PC-3 (cell line): ENCODE results near the gene HIPK2. TPM values are rescaled to one million over a fixed set of nuclear protein-coding genes. Genes with fewer than 3 reads are reported as not detected.

ENCODE experiments used
- ATAC-seq: fragments of 200-7000 bp; cut with Tn5 transposase; 2 replicates; pipeline ENCODE4 v1.9.1; 2020; ENCODE audit warnings: mild to moderate bottlenecking, moderate library complexity
- BruUV-seq: library from RNA; stranded (reverse); fragments of 400-500 nt; replicated peaks from 2 replicates; lab custom pipeline; 2021; lab: Mats Ljungman, UMichigan
- CTCF ChIA-PET: fragments of 300-600 bp; sonication (Branson Sonifier 250); formaldehyde crosslinking; loops from one replicate; lab custom pipeline; 2022; ENCODE audit warnings: antibody characterized with exemption; lab: Charles Lee
- POLR2A ChIA-PET: fragments of 300-600 bp; sonication (Branson Sonifier 250); formaldehyde crosslinking; loops from one replicate; lab custom pipeline; 2022; ENCODE audit warnings: antibody characterized with exemption; ENCODE audit not compliant: unreplicated experiment; lab: Charles Lee
- DNase-seq: peaks from one replicate; pipeline ENCODE4 v3.0.0-alpha.2; 2015
- H2AFZ ChIP-seq: fragments of 300-600 bp; sonication (generic); 2 replicates; pipeline ENCODE4 v1.6.0; 2016; ENCODE audit warnings: antibody characterized with exemption, low read length
- H3F3A ChIP-seq: fragments of 300-600 bp; sonication (generic); one replicate; pipeline ENCODE4 v1.6.0; 2017; ENCODE audit warnings: antibody characterized with exemption, low read length, control low read depth, mild to moderate bottlenecking; ENCODE audit not compliant: unreplicated experiment
- H3K27ac ChIP-seq: fragments of 300-600 bp; sonication (generic); 2 replicates; pipeline ENCODE4 v1.5.1; 2016; ENCODE audit warnings: mild to moderate bottlenecking, low read length
- H3K27me3 ChIP-seq: fragments of 300-600 bp; sonication (generic); 2 replicates; pipeline ENCODE4 v1.6.1; 2016; ENCODE audit warnings: low read length, mixed read lengths
- H3K36me3 ChIP-seq: fragments of 300-600 bp; sonication (generic); 2 replicates; pipeline ENCODE4 v1.6.1; 2016; ENCODE audit warnings: low read depth, mixed run types, low read length, mixed read lengths
- H3K4me1 ChIP-seq: fragments of 300-600 bp; sonication (generic); 2 replicates; pipeline ENCODE4 v1.5.1; 2016; ENCODE audit warnings: low read length; ENCODE audit not compliant: insufficient read depth
- H3K4me2 ChIP-seq: fragments of 300-600 bp; sonication (generic); 2 replicates; pipeline ENCODE4 v1.6.0; 2016; ENCODE audit warnings: low read length
- H3K4me3 ChIP-seq: fragments of 300-600 bp; sonication (generic); 2 replicates; pipeline ENCODE4 v1.5.1; 2016; ENCODE audit warnings: mild to moderate bottlenecking, low read length, mixed read lengths
- H3K79me2 ChIP-seq: fragments of 300-600 bp; sonication (generic); 2 replicates; pipeline ENCODE4 v1.6.1; 2017; ENCODE audit warnings: low read length, mixed read lengths
- H3K9ac ChIP-seq: fragments of 300-600 bp; sonication (generic); 2 replicates; pipeline ENCODE4 v1.6.0; 2016; ENCODE audit warnings: mild to moderate bottlenecking, low read length
- H3K9me2 ChIP-seq: fragments of 300-600 bp; sonication (generic); replicated peaks from 2 replicates; pipeline ENCODE4 v1.6.1; 2016; ENCODE audit warnings: mixed run types, low read length, mixed read lengths
- H3K9me3 ChIP-seq: fragments of 300-600 bp; sonication (generic); 2 replicates; pipeline ENCODE4 v1.6.1; 2016; ENCODE audit warnings: low read length, mixed read lengths
- H4K20me1 ChIP-seq: fragments of 300-600 bp; sonication (generic); 2 replicates; pipeline ENCODE4 v1.6.1; 2016; ENCODE audit warnings: low read length, mixed read lengths
- CTCF ChIP-seq: fragments of 300-600 bp; sonication (generic); conservative IDR thresholded peaks from 2 replicates; pipeline ENCODE4 v1.5.1; 2017; ENCODE audit warnings: antibody characterized with exemption, low read depth, mild to moderate bottlenecking, low read length
- EZH2 ChIP-seq: fragments of 300-600 bp; sonication (generic); IDR thresholded peaks from one replicate; pipeline ENCODE4 v1.6.1; 2017; ENCODE audit warnings: antibody characterized with exemption, mild to moderate bottlenecking, low read length; ENCODE audit not compliant: unreplicated experiment
- EZH2phosphoT487 ChIP-seq: fragments of 300-600 bp; sonication (generic); IDR thresholded peaks from 2 replicates; pipeline ENCODE4 v1.6.1; 2018; ENCODE audit warnings: mild to moderate bottlenecking, antibody characterized with exemption, low read length, borderline replicate concordance
- intact Hi-C: fragments of 100-400 bp; cut with micrococcal nuclease; formaldehyde crosslinking; loops from 2 replicates; pipeline ENCODE4 v1.9.0; 2023
- total RNA-seq: library from RNA; depleted of rRNA; stranded (reverse); fragments of >200 nt; gene quantifications from 2 replicates; pipeline ENCODE4 v1.2.3, GENCODE V29; 2014

HIPK2 gene
- total RNA-seq, 1 experiment from 2014 or later, result 38.1 TPM

DNA sequence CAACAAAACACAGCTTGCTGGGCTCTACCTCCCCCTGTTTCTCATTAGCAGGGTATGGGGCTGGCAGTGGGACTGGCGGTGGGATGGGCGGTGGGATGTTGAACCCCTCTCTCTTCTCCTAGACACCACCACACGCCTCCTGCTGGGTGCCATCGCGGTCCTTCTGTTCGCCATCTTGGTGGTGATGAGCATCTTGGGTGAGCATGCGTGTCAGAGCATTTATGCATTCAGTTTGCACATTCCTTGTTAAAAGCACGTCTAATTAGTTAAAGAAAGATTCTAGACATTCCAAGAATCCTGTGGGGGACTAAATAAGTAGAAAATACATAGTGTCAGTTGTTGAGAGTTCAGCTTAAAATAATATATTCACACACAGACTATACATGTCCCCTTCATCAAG is 241.6 kb downstream of the HIPK2 start:
- Histone ChIP-seq H3K27me3 (peaks cover 3% of the 10 kb centered on the region; the same call in 1 of the 2 replicates), H3K4me1 (no peaks in the 10 kb centered on the region), H3K36me3 (no peaks in the 10 kb centered on the region), H4K20me1 (no peaks in the 10 kb centered on the region), H3K79me2 (no peaks in the 10 kb centered on the region), H3K27ac (no peak overlapping the region), H3K4me2 (no peak overlapping the region), H3K9me2 (no peaks in the 10 kb centered on the region), H2AFZ (no peak overlapping the region), H3K9ac (no peak overlapping the region), H3K4me3 (no peak overlapping the region), H3K9me3 (no peaks in the 10 kb centered on the region), H3F3A (no peaks in the 10 kb centered on the region)
- ChIA-PET CTCF (no interaction called here), POLR2A (no interaction called here)
- intact Hi-C loops, result no loop called here
- ATAC-seq (no peak), DNase-seq (no peak)
- TF ChIP-seq EZH2, result no peak
- no peak for TF ChIP-seq CTCF
- TF ChIP-seq EZH2phosphoT487, result no peak
- BruUV-seq, result no TSS peak

GRCh38 chr7:139534966-139535651 is 242.7 kb downstream of the HIPK2 start:
- Histone ChIP-seq H3K36me3 (no peaks in the 10 kb centered on the region), H3K27ac (no peak overlapping the region), H3K4me2 (no peak overlapping the region), H4K20me1 (no peaks in the 10 kb centered on the region), H3K9me3 (no peaks in the 10 kb centered on the region), H3K4me1 (no peaks in the 10 kb centered on the region), H2AFZ (no peak overlapping the region), H3K9ac (no peak overlapping the region), H3K79me2 (no peaks in the 10 kb centered on the region), H3F3A (no peaks in the 10 kb centered on the region), H3K4me3 (no peak overlapping the region), H3K9me2 (no peaks in the 10 kb centered on the region), H3K27me3 (peaks cover 3% of the 10 kb centered on the region; the same call in 1 of the 2 replicates)
- ATAC-seq (no peak), DNase-seq (no peak)
- TF ChIP-seq CTCF (no peak), EZH2 (no peak), EZH2phosphoT487 (no peak)
- intact Hi-C loops, result no loop called here
- CTCF ChIA-PET, result no interaction called here
- POLR2A ChIA-PET, result no interaction called here
- no TSS peak for BruUV-seq

DNA sequence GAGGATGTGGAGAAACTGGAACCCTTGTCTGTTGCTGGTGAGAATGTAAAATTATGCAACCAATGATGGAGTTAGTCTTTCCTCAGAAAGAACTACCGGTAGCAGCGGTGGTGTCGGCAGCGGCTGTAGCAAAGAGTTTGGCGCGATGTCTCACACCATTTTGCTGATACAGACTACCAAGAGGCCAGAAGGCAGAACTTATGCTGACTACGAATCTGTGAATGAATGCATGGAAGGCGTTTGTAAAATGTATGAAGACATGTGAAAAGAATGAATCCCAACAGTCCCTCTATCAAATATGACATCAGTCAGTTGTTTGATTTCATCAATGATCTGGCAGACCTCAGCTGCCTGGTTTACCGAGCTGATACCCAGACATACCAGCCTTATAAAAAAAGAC is 243.7 kb downstream of the HIPK2 start:
- TF ChIP-seq CTCF (no peak), EZH2phosphoT487 (no peak), EZH2 (no peak)
- Histone ChIP-seq H3K9me3 (no peaks in the 10 kb centered on the region), H2AFZ (no peak overlapping the region), H3K4me2 (no peak overlapping the region), H3K36me3 (no peaks in the 10 kb centered on the region), H3K4me3 (no peak overlapping the region), H3K4me1 (no peaks in the 10 kb centered on the region), H3K27ac (no peak overlapping the region), H3K9me2 (no peaks in the 10 kb centered on the region), H3K27me3 (peaks cover 3% of the 10 kb centered on the region; the same call in 1 of the 2 replicates), H3K79me2 (no peaks in the 10 kb centered on the region), H4K20me1 (no peaks in the 10 kb centered on the region), H3F3A (no peaks in the 10 kb centered on the region), H3K9ac (no peak overlapping the region)
- DNase-seq (no peak), ATAC-seq (no peak)
- no TSS peak for BruUV-seq
- intact Hi-C loops, result no loop called here
- POLR2A ChIA-PET, result no interaction called here
- CTCF ChIA-PET, result no interaction called here
